HCT116 (cell line): ENCODE results near the gene CDK9.

Source experiments
- YY1 ChIP-seq: IDR thresholded peaks from 2 replicates; pipeline ENCODE4 v1.6.1; 2011; ENCODE audit warnings: low read length, low read depth, moderate library complexity, mild to moderate bottlenecking; ENCODE audit not compliant: insufficient replicate concordance; ENCODE audit errors: extremely low read depth
- TF ChIP-seq, protein P1 (sequence below), 3 experiments: fragments of 200-600 bp in 1 of 3; sonication (generic) in 1 of 3; IDR thresholded peaks in 2 of 3; conservative IDR thresholded peaks in 1 of 3; 2 replicates each; pipeline ENCODE4 v1.5.1; 2012 to 2017; ENCODE audit warnings: low read depth in 2 of 3, low read length in 2 of 3, antibody characterized with exemption in 1 of 3, borderline replicate concordance in 1 of 3, control low read depth in 1 of 3, mild to moderate bottlenecking in 1 of 3, mixed read lengths in 1 of 3, mixed run types in 1 of 3, moderate library complexity in 1 of 3; ENCODE audit not compliant: insufficient read depth in 1 of 3
- TF ChIP-seq, protein P2 (sequence below): IDR thresholded peaks from 2 replicates; pipeline ENCODE4 v1.6.1; 2012; ENCODE audit warnings: low read depth

GRCh38 chr9:127755061-127756060, 30.5 kb upstream of the CDK9 start:
- TF ChIP-seq, protein P1, sequence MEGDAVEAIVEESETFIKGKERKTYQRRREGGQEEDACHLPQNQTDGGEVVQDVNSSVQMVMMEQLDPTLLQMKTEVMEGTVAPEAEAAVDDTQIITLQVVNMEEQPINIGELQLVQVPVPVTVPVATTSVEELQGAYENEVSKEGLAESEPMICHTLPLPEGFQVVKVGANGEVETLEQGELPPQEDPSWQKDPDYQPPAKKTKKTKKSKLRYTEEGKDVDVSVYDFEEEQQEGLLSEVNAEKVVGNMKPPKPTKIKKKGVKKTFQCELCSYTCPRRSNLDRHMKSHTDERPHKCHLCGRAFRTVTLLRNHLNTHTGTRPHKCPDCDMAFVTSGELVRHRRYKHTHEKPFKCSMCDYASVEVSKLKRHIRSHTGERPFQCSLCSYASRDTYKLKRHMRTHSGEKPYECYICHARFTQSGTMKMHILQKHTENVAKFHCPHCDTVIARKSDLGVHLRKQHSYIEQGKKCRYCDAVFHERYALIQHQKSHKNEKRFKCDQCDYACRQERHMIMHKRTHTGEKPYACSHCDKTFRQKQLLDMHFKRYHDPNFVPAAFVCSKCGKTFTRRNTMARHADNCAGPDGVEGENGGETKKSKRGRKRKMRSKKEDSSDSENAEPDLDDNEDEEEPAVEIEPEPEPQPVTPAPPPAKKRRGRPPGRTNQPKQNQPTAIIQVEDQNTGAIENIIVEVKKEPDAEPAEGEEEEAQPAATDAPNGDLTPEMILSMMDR (IDR thresholded peaks at IDR 0.05 in 2 of 3, conservative IDR thresholded peaks at IDR 0.05 in 1 of 3; ENCODE audit: borderline replicate concordance in 1 of 3, insufficient read depth in 1 of 3, low read depth in 2 of 3, low read length in 2 of 3): no peak
- TF ChIP-seq, protein P2, sequence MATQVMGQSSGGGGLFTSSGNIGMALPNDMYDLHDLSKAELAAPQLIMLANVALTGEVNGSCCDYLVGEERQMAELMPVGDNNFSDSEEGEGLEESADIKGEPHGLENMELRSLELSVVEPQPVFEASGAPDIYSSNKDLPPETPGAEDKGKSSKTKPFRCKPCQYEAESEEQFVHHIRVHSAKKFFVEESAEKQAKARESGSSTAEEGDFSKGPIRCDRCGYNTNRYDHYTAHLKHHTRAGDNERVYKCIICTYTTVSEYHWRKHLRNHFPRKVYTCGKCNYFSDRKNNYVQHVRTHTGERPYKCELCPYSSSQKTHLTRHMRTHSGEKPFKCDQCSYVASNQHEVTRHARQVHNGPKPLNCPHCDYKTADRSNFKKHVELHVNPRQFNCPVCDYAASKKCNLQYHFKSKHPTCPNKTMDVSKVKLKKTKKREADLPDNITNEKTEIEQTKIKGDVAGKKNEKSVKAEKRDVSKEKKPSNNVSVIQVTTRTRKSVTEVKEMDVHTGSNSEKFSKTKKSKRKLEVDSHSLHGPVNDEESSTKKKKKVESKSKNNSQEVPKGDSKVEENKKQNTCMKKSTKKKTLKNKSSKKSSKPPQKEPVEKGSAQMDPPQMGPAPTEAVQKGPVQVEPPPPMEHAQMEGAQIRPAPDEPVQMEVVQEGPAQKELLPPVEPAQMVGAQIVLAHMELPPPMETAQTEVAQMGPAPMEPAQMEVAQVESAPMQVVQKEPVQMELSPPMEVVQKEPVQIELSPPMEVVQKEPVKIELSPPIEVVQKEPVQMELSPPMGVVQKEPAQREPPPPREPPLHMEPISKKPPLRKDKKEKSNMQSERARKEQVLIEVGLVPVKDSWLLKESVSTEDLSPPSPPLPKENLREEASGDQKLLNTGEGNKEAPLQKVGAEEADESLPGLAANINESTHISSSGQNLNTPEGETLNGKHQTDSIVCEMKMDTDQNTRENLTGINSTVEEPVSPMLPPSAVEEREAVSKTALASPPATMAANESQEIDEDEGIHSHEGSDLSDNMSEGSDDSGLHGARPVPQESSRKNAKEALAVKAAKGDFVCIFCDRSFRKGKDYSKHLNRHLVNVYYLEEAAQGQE: no peak
- no peak for TF ChIP-seq YY1
